T follicular helper cell (primary cell): ENCODE results near the gene LRRC25.

Source experiments
- DNase-seq: peaks from one replicate; pipeline ENCODE4 v3.0.0-alpha.2; 2020; ENCODE audit warnings: low read depth

LRRC25 gene

GRCh38 chr19:18424890-18425514, 27.6 kb upstream of the LRRC25 start:
- no peak for DNase-seq

- no peak for DNase-seq
Observed at GRCh38 chr19:18424122-18424889, 26.9 kb upstream of the LRRC25 start.

- no peak for DNase-seq
Observed at GRCh38 chr19:18423258-18424020, 26.0 kb upstream of the LRRC25 start.

GRCh38 chr19:18422530-18423191, 25.2 kb upstream of the LRRC25 start:
- no peak for DNase-seq

- DNase-seq, result no peak
Observed at GRCh38 chr19:18421371-18421959, 24.0 kb upstream of the LRRC25 start.

GRCh38 chr19:18420930-18421329, 23.5 kb upstream of the LRRC25 start:
- DNase-seq, result no peak

GRCh38 chr19:18419699-18420460, 22.5 kb upstream of the LRRC25 start:
- DNase-seq, result no peak

- DNase-seq, result peak; percentile 57
Observed at GRCh38 chr19:18419195-18419698, 21.8 kb upstream of the LRRC25 start, which contains the start of gene SSBP4. SSBP4 (plus strand) TSS chr19:18419398; CDS start chr19:18419649, 251 bp downstream.

GRCh38 chr19:18418483-18419194, 21.2 kb upstream of the LRRC25 start:
- no peak for DNase-seq

- no peak for DNase-seq
Observed at GRCh38 chr19:18418029-18418482, 20.6 kb upstream of the LRRC25 start.

GRCh38 chr19:18417250-18418028, 20.0 kb upstream of the LRRC25 start:
- no peak for DNase-seq

- peak; percentile 52 for DNase-seq
Observed at GRCh38 chr19:18416778-18417249, 19.4 kb upstream of the LRRC25 start.

GRCh38 chr19:18415178-18415867, 17.9 kb upstream of the LRRC25 start:
- no peak for DNase-seq

GRCh38 chr19:18414504-18415177, 17.2 kb upstream of the LRRC25 start:
- no peak for DNase-seq

- no peak for DNase-seq
Observed at GRCh38 chr19:18412610-18413239, 15.3 kb upstream of the LRRC25 start.

GRCh38 chr19:18408053-18408476, 10.6 kb upstream of the LRRC25 start:
- no peak for DNase-seq

- no peak for DNase-seq
Observed at GRCh38 chr19:18406749-18407148, 9.3 kb upstream of the LRRC25 start.
